A673 (cell line): ENCODE measurements around the gene HSP90AB1.

Experiments used
- CTCF ChIP-seq: fragments of 300-800, 200-600 bp; sonication (generic); conservative IDR thresholded peaks from 2 replicates; pipeline ENCODE4 v1.5.1; 2017; ENCODE audit warnings: low read depth, mild to moderate bottlenecking, antibody characterized with exemption, low read length, moderate library complexity, mixed read lengths
- EZH2 ChIP-seq: fragments of 200-600 bp; sonication (generic); IDR thresholded peaks from 2 replicates; pipeline ENCODE4 v1.6.1; 2017; ENCODE audit warnings: borderline replicate concordance, low read depth, mild to moderate bottlenecking, mixed read lengths, antibody characterized with exemption, low read length; ENCODE audit not compliant: poor library complexity, severe bottlenecking

DNA sequence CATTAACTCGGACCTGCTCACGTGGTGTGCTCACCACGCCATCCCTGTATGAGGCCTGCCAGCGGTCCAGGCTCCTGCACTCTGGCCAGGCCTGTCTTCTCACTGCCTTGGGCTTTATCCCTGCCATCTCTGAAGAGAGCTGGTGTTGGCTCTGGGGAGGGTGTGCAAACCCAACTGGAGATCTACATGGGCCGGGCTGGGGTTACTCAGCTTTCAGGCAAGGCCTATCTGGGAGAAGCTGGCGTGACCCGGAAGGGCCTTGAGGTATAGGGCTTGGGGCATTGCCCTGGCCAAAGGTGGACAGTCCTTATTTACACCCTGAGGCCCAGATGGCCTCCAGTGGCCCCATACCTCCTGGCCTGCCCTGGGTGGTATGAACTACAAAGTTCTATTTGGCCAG, 18.5 kb upstream of the HSP90AB1 start:
- TF ChIP-seq CTCF, result no peak
- TF ChIP-seq EZH2, result no peak
